ENCODE results near the gene FAM43B.

DNA sequence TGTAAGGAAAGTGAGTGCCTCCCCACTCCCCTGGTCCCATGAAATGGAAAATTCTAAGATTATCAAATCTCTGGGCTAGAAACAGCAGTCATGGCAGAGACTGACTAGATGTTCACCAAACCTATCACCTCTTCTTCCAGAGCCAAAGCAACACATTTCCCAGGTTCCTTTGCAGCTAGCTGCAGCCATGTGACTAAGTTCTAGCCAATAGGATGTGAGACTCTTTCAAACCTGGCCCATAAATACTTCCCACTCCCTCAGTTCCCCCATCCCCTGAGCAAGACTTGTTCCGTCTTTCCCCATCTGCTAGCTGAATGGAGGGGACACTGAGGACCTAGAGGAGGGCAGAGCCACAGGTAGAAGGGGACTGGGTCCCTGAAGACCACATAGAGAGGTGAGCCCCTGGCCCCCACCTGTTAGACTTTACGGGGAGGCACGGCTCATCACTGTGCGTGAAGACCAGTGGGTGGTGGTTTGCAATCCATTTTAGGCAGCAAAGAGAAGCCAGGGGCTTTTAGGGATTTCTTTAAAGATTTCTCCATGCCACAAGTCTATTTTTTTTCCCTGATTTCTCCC lies 17.2 kb downstream of the FAM43B start:
- TF ChIP-seq, protein P1, sequence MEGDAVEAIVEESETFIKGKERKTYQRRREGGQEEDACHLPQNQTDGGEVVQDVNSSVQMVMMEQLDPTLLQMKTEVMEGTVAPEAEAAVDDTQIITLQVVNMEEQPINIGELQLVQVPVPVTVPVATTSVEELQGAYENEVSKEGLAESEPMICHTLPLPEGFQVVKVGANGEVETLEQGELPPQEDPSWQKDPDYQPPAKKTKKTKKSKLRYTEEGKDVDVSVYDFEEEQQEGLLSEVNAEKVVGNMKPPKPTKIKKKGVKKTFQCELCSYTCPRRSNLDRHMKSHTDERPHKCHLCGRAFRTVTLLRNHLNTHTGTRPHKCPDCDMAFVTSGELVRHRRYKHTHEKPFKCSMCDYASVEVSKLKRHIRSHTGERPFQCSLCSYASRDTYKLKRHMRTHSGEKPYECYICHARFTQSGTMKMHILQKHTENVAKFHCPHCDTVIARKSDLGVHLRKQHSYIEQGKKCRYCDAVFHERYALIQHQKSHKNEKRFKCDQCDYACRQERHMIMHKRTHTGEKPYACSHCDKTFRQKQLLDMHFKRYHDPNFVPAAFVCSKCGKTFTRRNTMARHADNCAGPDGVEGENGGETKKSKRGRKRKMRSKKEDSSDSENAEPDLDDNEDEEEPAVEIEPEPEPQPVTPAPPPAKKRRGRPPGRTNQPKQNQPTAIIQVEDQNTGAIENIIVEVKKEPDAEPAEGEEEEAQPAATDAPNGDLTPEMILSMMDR (tag by site-specific recombination; IDR thresholded peaks at IDR 0.05): no peak
- TF ChIP-seq ZNF114 (tag by site-specific recombination; IDR thresholded peaks at IDR 0.05) (no peak), ZNF214 (tag by site-specific recombination; IDR thresholded peaks at IDR 0.05; ENCODE audit: borderline replicate concordance) (no peak), YY1 (tag by site-specific recombination; IDR thresholded peaks at IDR 0.05) (no peak), HOXA7 (CRISPR knock-in tag; IDR thresholded peaks at IDR 0.05; ENCODE audit: borderline replicate concordance) (no peak)
- TF ChIP-seq, protein P2, sequence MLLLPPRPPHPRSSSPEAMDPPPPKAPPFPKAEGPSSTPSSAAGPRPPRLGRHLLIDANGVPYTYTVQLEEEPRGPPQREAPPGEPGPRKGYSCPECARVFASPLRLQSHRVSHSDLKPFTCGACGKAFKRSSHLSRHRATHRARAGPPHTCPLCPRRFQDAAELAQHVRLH (tag by site-specific recombination; IDR thresholded peaks at IDR 0.05): no peak
- TF ChIP-seq, protein P3, sequence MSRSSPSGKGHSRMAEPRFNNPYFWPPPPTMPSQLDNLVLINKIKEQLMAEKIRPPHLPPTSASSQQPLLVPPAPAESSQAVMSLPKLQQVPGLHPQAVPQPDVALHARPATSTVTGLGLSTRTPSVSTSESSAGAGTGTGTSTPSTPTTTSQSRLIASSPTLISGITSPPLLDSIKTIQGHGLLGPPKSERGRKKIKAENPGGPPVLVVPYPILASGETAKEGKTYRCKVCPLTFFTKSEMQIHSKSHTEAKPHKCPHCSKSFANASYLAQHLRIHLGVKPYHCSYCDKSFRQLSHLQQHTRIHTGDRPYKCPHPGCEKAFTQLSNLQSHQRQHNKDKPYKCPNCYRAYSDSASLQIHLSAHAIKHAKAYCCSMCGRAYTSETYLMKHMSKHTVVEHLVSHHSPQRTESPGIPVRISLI (tag by site-specific recombination; IDR thresholded peaks at IDR 0.05): no peak
- TF ChIP-seq, protein P4, sequence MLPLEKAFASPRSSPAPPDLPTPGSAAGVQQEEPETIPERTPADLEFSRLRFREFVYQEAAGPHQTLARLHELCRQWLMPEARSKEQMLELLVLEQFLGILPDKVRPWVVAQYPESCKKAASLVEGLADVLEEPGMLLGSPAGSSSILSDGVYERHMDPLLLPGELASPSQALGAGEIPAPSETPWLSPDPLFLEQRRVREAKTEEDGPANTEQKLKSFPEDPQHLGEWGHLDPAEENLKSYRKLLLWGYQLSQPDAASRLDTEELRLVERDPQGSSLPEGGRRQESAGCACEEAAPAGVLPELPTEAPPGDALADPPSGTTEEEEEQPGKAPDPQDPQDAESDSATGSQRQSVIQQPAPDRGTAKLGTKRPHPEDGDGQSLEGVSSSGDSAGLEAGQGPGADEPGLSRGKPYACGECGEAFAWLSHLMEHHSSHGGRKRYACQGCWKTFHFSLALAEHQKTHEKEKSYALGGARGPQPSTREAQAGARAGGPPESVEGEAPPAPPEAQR (tag by site-specific recombination; IDR thresholded peaks at IDR 0.05): no peak
